PC-3 (cell line): ENCODE results near the gene LUC7L3. TPM values are rescaled to one million over a fixed set of nuclear protein-coding genes. Genes with fewer than 3 reads are reported as not detected.

Experiments
- ATAC-seq: fragments of 200-7000 bp; cut with Tn5 transposase; 2 replicates; pipeline ENCODE4 v1.9.1; 2020; ENCODE audit warnings: mild to moderate bottlenecking, moderate library complexity
- BruUV-seq: library from RNA; stranded (reverse); fragments of 400-500 nt; replicated peaks from 2 replicates; lab custom pipeline; 2021; lab: Mats Ljungman, UMichigan
- CTCF ChIA-PET: fragments of 300-600 bp; sonication (Branson Sonifier 250); formaldehyde crosslinking; loops from one replicate; lab custom pipeline; 2022; ENCODE audit warnings: antibody characterized with exemption; lab: Charles Lee
- POLR2A ChIA-PET: fragments of 300-600 bp; sonication (Branson Sonifier 250); formaldehyde crosslinking; loops from one replicate; lab custom pipeline; 2022; ENCODE audit warnings: antibody characterized with exemption; ENCODE audit not compliant: unreplicated experiment; lab: Charles Lee
- DNase-seq: peaks from one replicate; pipeline ENCODE4 v3.0.0-alpha.2; 2015
- H2AFZ ChIP-seq: fragments of 300-600 bp; sonication (generic); 2 replicates; pipeline ENCODE4 v1.6.0; 2016; ENCODE audit warnings: antibody characterized with exemption, low read length
- H3F3A ChIP-seq: fragments of 300-600 bp; sonication (generic); one replicate; pipeline ENCODE4 v1.6.0; 2017; ENCODE audit warnings: antibody characterized with exemption, low read length, control low read depth, mild to moderate bottlenecking; ENCODE audit not compliant: unreplicated experiment
- H3K27ac ChIP-seq: fragments of 300-600 bp; sonication (generic); 2 replicates; pipeline ENCODE4 v1.5.1; 2016; ENCODE audit warnings: mild to moderate bottlenecking, low read length
- H3K27me3 ChIP-seq: fragments of 300-600 bp; sonication (generic); 2 replicates; pipeline ENCODE4 v1.6.1; 2016; ENCODE audit warnings: low read length, mixed read lengths
- H3K36me3 ChIP-seq: fragments of 300-600 bp; sonication (generic); 2 replicates; pipeline ENCODE4 v1.6.1; 2016; ENCODE audit warnings: low read depth, mixed run types, low read length, mixed read lengths
- H3K4me1 ChIP-seq: fragments of 300-600 bp; sonication (generic); 2 replicates; pipeline ENCODE4 v1.5.1; 2016; ENCODE audit warnings: low read length; ENCODE audit not compliant: insufficient read depth
- H3K4me2 ChIP-seq: fragments of 300-600 bp; sonication (generic); 2 replicates; pipeline ENCODE4 v1.6.0; 2016; ENCODE audit warnings: low read length
- H3K4me3 ChIP-seq: fragments of 300-600 bp; sonication (generic); 2 replicates; pipeline ENCODE4 v1.5.1; 2016; ENCODE audit warnings: mild to moderate bottlenecking, low read length, mixed read lengths
- H3K79me2 ChIP-seq: fragments of 300-600 bp; sonication (generic); 2 replicates; pipeline ENCODE4 v1.6.1; 2017; ENCODE audit warnings: low read length, mixed read lengths
- H3K9ac ChIP-seq: fragments of 300-600 bp; sonication (generic); 2 replicates; pipeline ENCODE4 v1.6.0; 2016; ENCODE audit warnings: mild to moderate bottlenecking, low read length
- H3K9me2 ChIP-seq: fragments of 300-600 bp; sonication (generic); replicated peaks from 2 replicates; pipeline ENCODE4 v1.6.1; 2016; ENCODE audit warnings: mixed run types, low read length, mixed read lengths
- H3K9me3 ChIP-seq: fragments of 300-600 bp; sonication (generic); 2 replicates; pipeline ENCODE4 v1.6.1; 2016; ENCODE audit warnings: low read length, mixed read lengths
- H4K20me1 ChIP-seq: fragments of 300-600 bp; sonication (generic); 2 replicates; pipeline ENCODE4 v1.6.1; 2016; ENCODE audit warnings: low read length, mixed read lengths
- EZH2 ChIP-seq: fragments of 300-600 bp; sonication (generic); IDR thresholded peaks from one replicate; pipeline ENCODE4 v1.6.1; 2017; ENCODE audit warnings: antibody characterized with exemption, mild to moderate bottlenecking, low read length; ENCODE audit not compliant: unreplicated experiment
- EZH2phosphoT487 ChIP-seq: fragments of 300-600 bp; sonication (generic); IDR thresholded peaks from 2 replicates; pipeline ENCODE4 v1.6.1; 2018; ENCODE audit warnings: mild to moderate bottlenecking, antibody characterized with exemption, low read length, borderline replicate concordance
- intact Hi-C: fragments of 100-400 bp; cut with micrococcal nuclease; formaldehyde crosslinking; loops from 2 replicates; pipeline ENCODE4 v1.9.0; 2023
- total RNA-seq: library from RNA; depleted of rRNA; stranded (reverse); fragments of >200 nt; gene quantifications from 2 replicates; pipeline ENCODE4 v1.2.3, GENCODE V29; 2014
- TF ChIP-seq, protein P1 (sequence below): fragments of 300-600 bp; sonication (generic); conservative IDR thresholded peaks from 2 replicates; pipeline ENCODE4 v1.5.1; 2017; ENCODE audit warnings: antibody characterized with exemption, low read depth, mild to moderate bottlenecking, low read length

Gene LUC7L3
- total RNA-seq, 1 experiment from 2014 or later = 43.0 TPM

DNA sequence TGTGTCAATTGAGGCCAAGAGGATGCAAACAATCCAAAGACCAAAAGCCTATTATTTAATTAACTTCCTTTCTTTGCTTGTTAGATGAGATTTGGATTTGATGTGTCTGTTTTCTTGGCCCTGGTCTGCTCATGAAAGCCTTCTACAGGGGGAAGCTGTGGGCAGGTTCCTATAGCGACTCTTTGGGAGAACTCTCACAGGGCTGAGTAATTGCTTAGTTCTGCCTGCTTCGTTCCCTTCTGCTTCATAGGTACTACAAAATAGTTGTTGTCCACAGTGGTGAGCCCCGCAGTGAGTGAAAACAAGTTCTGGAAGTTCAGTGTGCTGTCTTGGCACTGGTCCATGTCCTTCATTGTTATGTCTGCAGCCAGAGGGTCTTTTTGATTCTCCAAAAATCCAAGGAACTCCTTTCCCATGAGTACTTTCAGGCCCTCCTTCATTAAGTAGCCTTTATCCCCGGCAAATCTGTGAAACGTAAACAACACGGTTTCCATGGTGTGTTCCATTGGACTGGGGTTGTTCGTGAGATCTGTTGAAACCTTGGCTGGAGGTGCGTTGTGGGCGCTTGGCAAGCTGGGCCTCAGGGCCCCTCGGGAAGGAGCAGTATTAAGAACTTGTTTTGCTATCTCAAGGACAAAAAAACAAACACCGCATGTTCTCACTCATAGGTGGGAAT is 77.9 kb downstream of the LUC7L3 start:
- Histone ChIP-seq H2AFZ (no peak overlapping the region), H3K36me3 (no peaks in the 10 kb centered on the region), H4K20me1 (no peaks in the 10 kb centered on the region), H3K27me3 (no peaks in the 10 kb centered on the region), H3K9me3 (no peaks in the 10 kb centered on the region), H3K4me1 (no peaks in the 10 kb centered on the region), H3F3A (no peaks in the 10 kb centered on the region), H3K4me3 (no peak overlapping the region), H3K9me2 (no peaks in the 10 kb centered on the region), H3K27ac (no peak overlapping the region), H3K4me2 (no peak overlapping the region), H3K9ac (no peak overlapping the region), H3K79me2 (no peaks in the 10 kb centered on the region)
- TF ChIP-seq EZH2phosphoT487 (no peak), EZH2 (no peak)
- TF ChIP-seq, protein P1, sequence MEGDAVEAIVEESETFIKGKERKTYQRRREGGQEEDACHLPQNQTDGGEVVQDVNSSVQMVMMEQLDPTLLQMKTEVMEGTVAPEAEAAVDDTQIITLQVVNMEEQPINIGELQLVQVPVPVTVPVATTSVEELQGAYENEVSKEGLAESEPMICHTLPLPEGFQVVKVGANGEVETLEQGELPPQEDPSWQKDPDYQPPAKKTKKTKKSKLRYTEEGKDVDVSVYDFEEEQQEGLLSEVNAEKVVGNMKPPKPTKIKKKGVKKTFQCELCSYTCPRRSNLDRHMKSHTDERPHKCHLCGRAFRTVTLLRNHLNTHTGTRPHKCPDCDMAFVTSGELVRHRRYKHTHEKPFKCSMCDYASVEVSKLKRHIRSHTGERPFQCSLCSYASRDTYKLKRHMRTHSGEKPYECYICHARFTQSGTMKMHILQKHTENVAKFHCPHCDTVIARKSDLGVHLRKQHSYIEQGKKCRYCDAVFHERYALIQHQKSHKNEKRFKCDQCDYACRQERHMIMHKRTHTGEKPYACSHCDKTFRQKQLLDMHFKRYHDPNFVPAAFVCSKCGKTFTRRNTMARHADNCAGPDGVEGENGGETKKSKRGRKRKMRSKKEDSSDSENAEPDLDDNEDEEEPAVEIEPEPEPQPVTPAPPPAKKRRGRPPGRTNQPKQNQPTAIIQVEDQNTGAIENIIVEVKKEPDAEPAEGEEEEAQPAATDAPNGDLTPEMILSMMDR = no peak
- intact Hi-C loops = no loop called here
- BruUV-seq = no TSS peak
- ChIA-PET POLR2A (no interaction called here), CTCF (no interaction called here)
- DNase-seq = no peak
- ATAC-seq = no peak

DNA sequence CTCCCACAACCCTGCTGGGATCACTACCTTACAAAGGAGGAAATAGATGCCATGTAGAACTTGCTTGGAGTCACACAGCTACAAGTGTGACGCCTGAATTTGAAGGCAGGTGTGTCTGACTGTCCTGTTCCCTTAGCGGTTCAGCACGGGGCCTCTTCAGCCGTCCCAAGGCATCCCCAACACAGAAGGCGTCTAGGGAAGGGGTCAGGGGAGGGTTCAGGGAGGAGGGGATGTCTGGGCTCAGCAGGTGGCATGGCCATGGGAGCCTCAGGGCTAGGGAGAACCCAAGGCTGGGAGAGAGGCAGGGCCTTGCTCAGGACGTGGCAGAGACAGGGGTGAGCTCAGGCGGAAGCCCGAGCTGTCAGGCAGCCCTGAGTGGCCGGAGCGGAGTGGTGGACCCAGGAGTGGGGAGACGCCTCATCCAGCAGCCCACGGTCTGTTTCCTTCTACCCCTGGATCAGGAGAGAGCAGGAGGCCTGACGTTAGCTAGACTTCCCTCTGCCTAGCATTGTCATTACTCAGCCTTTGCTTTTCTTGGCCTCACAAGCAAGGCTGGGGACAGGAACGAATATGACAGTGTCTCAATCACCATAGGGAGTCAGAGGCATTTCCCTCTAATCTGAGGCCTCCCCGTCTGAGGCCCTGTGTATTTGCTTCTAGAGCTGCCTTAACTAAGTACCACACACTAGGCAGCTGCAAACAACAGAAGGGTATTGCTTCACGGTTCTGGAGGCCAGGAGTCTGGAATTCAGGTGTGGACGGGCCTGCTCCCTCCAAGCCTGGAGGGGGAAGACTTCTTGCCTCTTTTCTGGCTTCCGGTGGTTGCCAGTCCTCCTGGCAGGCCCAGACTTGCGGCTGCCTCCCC is 79.3 kb downstream of the LUC7L3 start:
- ATAC-seq (peak; percentile 26; the same call in 1 of the 2 replicates), DNase-seq (no peak)
- H3K79me2 ChIP-seq = no peaks in the 10 kb centered on the region
- H3K4me3 ChIP-seq = no peak overlapping the region
- no peak overlapping the region for H3K27ac ChIP-seq
- POLR2A ChIA-PET = no interaction called here
- H3K27me3 ChIP-seq = no peaks in the 10 kb centered on the region
- TF ChIP-seq, protein P1 = no peak
- TF ChIP-seq EZH2 (no peak), EZH2phosphoT487 (no peak)
- BruUV-seq = no TSS peak
- no peak overlapping the region for H3K9ac ChIP-seq
- CTCF ChIA-PET = interaction anchor here (0.5 kb wide), 1 partner anchor 294 kb away, joined by 12 read pairs; no protein-coding TSS in a partner anchor
- no peaks in the 10 kb centered on the region for H3F3A ChIP-seq
- no peaks in the 10 kb centered on the region for H3K4me1 ChIP-seq
- no peaks in the 10 kb centered on the region for H3K9me2 ChIP-seq
- intact Hi-C loops = no loop called here
- no peak overlapping the region for H2AFZ ChIP-seq
- H4K20me1 ChIP-seq = no peaks in the 10 kb centered on the region
- no peaks in the 10 kb centered on the region for H3K9me3 ChIP-seq
- no peaks in the 10 kb centered on the region for H3K36me3 ChIP-seq
- H3K4me2 ChIP-seq = no peak overlapping the region

DNA sequence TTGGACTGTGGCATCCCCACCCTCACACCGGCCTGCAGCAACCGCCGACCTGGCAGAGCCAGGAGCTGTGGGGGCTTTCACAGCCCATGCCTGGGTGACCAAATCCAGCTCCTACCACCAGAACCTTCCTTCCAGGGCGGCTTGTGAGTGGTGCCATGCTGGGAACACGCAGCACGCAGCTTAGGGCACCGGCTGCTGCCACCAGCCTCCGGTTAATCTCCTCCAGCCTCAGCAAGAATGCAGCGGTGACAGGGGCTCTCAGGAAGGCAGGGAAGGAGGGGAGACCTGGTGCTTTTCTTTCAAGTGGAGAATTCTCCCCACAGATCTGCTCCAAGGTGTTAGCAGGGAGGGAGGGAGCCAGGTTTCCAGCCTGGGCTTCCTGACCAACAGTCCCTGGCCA is 80.2 kb downstream of the LUC7L3 start:
- H3K27me3 ChIP-seq = no peaks in the 10 kb centered on the region
- no peak for DNase-seq
- no peak for ATAC-seq
- intact Hi-C loops = no loop called here
- CTCF ChIA-PET = interaction anchor here (0.5 kb wide), 1 partner anchor 16 kb away, joined by 4 read pairs; no protein-coding TSS in a partner anchor
- H4K20me1 ChIP-seq = no peaks in the 10 kb centered on the region
- H2AFZ ChIP-seq = no peak overlapping the region
- no peak overlapping the region for H3K4me2 ChIP-seq
- no peaks in the 10 kb centered on the region for H3K9me3 ChIP-seq
- POLR2A ChIA-PET = no interaction called here
- H3K9ac ChIP-seq = no peak overlapping the region
- H3F3A ChIP-seq = no peaks in the 10 kb centered on the region
- H3K36me3 ChIP-seq = no peaks in the 10 kb centered on the region
- H3K4me1 ChIP-seq = no peaks in the 10 kb centered on the region
- H3K9me2 ChIP-seq = no peaks in the 10 kb centered on the region
- H3K79me2 ChIP-seq = no peaks in the 10 kb centered on the region
- BruUV-seq = no TSS peak
- no peak overlapping the region for H3K4me3 ChIP-seq
- H3K27ac ChIP-seq = no peak overlapping the region
- no peak for TF ChIP-seq EZH2
- TF ChIP-seq EZH2phosphoT487 = no peak
- TF ChIP-seq, protein P1 = no peak
